Glomerular endothelial cell (primary cell): Measurements from ENCODE around the gene RND3. TPM values are rescaled to one million over a fixed set of nuclear protein-coding genes. Genes with fewer than 3 reads are reported as not detected.

Experiments used
- DNase-seq: peaks from one replicate; pipeline ENCODE4 v3.0.0-alpha.2; 2011; ENCODE audit warnings: low read depth, low spot score; ENCODE audit errors: extremely low read depth
- total RNA-seq: library from RNA; depleted of rRNA; stranded (reverse); fragments of >200 nt; gene quantifications from 2 replicates; pipeline ENCODE4 v1.2.3, GENCODE V29; 2015

Gene RND3
- total RNA-seq, 1 donor from 2014 or later = 101 TPM

DNA sequence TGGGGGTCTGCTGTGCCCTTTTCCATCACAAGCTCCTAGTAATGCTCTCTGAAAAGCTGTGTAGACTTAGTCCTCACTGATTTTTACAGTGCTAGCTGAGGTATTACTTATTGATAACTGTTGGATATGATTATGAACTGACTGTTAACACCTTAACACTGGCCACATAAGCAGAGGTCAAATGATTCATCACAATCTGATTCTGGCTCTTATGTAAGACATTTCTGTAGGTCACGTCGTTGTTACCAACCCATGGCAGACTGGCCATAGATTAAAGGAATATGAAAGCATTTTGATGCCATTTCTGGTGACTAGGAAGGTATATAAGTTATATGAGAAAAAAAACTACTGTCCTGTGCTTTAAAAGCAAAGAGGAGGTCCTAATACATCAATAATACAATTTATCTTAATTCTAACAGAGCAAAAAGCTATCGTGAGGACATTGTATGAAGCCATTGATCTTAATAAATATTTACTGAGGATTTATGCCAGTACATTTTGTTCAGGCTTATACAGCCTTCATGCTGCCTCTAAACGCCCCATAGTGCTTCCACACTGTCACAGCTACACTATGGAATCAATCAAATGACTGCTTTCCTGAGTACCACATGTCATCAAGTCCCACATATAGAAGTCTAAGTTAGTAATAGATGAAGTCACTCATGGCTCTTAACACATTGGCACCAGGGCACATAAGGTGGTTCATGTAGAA lies 6.9 kb upstream of the RND3 start:
- no peak for DNase-seq

DNA sequence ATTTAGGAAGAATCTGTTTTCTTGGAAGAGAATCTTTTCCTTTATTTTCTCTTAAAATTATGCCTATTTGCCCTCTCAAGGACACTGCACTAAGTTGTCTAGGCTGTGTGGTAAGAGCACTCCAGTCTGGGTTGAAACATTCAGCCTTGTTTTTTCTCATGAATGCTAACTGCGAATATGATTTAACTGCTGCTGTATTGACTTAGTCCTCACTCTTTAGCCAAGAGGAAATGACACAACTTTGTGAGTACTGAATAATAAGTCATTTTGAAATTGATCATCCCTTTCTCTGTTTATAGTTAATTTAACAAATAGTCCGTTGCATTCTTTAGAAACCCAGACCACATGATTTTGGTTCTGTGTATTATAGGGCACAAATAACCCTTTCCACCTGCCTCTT lies 4.5 kb upstream of the RND3 start:
- no peak for DNase-seq

DNA sequence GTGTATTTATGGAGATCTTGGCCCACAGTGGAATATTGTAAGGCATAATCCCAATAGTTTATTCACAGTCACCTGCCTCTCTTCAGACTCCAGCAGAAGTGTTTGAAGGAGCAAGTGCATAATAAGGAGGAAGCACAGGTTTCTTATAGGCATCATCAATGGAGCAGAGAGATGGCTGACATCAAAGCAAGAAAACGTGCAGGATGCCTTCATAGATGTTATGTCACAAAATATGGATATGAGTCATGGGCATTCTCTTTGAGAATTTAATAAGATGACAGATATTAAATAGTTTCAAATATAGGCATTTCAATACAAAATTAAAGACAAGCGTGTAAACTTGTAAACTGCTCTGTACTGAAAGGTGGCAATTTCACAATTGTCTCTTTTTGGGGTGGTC lies 4.0 kb upstream of the RND3 start:
- DNase-seq = no peak

DNA sequence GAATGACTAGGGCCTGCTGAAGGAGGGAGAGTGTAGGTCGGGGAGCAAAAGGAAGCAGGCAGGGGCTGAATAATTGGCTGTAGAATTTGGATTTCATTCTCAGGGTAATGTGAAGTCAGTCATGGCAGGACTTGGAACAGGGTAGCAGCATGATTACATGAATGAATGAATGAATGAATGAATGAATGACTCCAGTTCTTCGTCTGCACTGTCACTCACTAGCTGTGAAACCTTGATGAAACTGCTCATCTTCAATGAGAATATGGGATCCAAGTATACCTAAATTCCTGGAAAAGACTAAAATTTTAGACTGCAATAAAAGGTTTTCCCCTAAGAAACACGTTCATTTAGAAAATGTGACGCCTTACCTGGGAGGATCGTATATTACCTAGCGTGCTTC lies 3.0 kb upstream of the RND3 start:
- no peak for DNase-seq

DNA sequence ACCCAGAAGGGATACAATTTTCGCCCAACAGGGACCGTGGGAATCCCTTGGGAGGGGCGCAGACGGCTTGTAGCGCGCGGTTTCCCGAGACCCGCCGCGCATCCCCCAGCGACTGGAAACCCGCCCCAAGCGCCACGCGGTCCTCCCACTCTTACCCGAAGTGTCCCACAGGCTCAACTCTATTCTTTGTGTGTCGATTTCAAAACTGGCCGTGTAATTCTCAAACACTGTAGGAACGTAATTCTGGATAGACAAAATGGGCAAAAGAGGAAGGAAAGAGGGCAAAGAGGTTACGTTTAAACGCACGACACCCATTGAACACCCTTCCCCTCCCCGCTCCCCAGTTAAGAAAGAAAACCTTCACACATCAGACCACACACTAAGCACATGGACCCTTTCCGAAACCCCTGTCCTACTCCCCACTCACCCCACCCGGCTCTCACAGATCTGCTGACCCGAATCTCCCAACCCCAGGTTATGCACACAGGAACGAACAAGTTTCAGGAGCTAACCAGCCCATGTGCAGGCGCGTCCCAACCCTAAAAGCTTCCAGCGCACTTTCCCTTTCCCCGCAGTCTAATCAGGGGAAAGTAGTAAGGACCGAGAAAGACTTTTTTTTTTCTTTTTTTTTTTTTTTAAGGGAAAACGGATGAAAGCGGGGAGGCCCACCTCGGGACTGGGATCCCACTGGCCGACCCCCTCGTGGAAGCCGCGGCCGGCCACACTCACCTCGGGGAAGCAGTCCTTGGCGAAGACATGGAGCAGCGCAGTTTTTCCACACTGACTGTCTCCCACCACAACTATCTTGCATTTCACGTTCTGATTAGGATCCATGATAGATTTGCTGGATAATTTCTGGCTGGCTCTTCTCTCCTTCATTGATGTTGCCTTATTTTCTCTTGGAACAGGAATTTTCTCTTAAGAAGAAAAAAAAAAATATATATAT lies 655 bp downstream of the RND3 start:
- no peak for DNase-seq

DNA sequence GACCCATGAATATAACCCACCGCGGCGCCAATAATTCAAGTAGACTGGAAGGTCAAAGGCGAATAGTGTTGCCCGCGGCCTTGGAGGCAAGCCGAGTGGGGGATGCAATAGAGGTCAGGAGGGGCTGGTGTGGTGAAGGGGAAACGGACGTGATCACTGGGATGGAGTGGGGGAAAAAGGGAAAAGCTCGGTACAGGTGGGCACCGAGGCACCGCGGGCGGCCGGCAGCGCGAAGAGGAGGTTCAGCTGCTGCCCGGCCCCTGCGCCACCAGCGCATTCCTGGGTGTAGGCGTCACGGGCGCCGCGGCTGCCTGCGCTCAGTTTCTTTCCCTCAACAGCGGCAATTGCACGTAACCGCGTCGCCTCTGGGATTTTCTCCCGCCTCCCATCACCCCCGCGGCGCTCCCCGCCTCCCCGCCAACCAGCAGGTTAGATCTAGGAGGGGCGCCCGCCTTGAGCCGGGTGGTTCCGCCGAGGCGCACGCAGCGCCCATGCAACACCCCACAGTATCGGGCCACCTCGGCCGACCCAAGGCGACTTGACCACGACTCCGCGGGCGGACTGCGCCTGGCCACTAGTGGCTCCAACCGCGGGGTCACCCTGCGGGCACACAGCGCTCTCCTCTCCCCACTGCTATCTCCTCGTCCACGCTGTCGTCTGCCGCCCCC lies 1.5 kb downstream of the RND3 start:
- DNase-seq = no peak

DNA sequence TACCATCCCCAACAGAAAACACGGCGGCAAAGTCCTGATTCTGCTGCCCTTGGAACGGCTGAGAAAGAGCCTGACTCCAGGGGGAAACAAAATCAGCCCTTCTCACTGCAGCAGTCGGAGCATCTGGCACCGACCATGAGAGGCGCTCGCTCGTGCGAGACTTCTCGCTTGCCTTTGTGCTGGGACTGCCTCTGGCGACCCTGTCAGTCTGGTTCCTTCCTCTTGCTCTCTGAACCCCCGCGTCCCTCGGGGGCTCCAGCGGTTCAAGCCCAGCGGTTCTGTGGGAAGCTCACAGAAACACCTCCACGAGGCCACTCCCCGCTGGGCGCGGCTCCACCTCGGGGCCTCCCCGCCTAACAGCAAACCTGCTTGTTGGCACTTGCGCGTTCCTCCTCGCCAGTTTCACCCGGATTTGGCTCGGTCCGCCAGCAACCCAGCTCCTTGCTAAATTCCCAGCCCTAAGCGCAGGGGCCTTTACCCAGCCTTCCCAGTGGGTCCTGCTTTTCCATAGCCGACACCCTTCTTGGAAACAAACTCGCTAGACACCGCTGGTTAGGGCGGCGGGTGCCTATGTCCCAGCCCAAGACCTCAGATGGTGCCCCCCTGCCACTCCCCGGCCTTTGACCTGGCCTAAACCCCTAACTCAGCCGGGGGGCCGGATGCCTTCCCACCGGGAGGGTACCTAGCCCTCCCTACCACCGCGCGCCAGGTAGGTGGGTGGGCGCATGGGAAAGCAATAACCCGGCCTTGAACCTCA lies 2.2 kb downstream of the RND3 start:
- DNase-seq = no peak

DNA sequence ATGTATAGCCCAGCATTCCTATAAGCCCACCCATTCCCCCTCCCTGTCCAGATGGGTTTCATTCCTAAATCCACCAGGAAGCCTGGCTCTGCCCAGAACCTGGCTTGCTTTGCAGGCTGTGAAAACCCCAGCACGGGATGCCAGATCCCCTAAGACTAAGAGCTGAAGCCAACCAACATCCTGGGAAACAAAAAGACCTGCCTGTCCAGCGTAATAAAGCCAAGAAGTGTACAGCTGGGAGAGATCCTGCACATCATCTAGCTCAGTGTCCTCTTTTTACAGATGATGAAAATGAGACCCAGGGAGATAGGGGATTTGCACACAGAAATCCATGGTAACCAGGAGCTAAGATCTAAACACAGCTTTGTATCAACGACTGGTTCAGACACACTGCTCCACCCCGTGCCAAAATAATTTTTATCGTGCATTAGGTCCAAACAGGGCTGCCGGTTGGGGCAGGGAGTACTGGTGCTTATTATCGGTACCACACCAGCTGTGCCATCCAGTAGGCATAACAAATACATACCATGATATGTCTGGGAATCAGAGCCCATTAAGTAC lies 2.9 kb downstream of the RND3 start:
- no peak for DNase-seq

DNA sequence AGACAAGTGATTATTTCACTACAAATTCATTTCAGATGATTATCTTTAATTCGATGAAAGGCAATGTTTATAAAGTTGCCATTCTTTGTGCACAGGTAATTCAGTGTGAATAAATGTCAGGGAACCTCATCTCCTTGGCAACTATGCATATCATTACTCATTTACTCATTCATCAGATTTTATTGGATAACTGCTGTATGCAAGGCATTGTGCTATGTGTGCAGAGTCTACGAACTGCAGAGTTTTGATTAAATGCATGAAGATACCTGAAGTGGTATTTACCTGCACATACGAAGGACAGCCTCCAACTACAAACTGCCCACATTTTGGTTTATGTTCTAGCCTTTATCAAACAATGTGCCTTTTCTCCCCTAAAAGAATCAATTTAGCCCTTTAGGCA lies 3.5 kb downstream of the RND3 start:
- DNase-seq = no peak

DNA sequence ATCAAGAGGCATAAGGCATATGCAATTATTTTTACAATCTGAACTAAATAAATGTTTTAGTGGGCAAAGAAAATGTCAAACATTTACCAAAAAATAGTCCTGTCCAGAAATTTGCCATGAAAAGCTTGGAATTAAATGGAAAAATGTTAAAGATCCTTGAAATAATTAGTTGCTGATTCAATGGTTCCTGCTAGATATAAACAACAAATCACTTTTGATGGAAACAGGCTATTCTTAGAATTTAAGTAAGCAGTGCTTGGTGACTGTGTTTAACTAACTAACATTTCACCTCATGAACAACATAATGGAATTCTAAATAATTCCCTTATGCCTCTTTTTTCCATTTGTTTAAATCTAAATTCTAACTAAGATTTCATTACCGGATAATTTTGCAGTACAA lies 3.9 kb downstream of the RND3 start:
- no peak for DNase-seq

DNA sequence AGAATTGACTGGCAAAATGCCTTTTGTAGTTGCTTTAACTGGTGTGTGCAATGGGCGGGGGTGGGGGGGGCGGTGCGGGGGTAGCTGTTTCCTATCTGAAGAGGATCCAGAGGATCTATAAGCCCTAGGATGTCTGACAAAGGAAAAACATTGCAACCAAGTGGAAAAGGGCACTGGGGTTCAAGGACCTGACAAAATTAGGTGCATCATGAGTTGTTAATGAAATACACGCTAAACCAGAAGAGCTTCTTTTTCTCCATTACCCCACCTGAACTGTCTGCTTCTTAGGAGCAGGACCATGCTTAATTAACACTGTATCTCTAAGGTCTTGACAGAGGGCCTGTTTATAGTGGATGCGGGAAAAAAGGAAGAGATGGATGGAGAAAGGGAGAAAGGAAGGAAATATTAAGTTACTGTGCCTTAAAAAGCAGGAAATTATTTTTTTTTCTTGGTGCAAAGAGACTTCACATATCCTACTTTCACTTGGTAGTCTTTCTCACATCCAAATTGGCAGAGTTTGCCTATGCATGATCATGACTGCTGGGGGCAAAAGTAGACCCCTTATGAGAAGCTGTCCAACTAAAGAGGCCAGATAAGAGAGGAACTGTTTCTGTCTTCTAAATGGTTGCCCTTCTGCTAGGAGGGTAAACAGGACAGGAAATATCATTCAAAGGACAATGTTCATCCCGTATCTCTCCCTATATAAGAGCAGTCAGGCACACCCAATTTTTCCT lies 4.6 kb downstream of the RND3 start:
- no peak for DNase-seq

DNA sequence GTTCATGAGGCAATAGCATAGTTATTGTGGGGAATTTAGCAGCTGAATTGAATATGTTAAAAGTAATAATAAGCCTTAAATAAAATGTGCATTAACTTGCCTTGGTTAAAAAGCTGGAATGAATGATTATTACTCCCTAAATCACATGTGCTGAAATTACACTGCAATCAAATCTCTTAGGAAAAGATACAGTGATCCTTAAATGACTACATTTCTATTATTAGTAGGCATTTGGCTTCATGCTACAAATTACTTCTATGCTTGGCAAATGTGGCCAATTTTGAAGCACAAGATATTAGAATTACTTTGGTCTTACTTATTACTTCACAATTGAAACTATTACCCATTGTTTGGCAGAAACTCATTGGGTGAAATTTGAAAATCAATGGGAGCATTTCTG lies 5.4 kb downstream of the RND3 start:
- DNase-seq = no peak

DNA sequence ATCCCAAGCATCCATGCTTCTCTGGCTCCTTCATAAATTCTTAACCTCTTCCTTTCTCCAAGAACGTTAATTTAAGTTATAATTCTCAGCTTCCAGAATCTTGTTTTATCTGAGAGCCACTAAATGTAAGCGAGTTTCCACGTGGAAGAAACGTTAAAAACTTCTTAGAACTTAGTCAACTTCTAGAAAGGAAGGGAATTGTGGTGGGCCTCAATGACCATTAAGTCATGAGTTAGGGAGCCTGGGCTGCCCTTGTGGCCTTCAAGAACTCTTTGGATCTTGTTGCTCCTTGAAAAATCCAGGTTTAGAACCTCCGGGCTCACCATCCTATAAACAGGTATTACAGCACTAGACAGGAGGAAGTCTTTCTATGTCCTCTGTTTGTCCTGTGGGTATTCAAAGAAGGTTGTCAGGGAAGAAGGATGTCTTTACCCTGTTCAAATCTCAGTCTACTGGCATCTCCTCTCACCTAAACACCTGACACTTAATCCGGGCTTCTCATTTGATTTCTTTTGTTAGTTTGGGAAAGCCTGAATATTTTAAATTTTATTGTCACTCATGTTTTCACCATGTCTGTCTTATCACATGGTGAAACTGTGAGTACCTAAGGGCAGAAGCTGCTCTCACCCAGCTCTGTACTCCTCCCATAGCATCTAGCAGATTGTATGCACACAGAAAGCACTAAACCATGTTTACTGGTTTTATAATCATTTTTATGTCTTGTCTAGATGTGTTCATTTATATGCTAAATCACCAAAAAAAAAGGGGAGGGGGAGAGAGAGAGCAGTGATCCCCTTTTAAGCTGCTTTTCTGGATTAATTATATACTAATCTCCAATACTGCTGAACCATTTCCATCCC lies 6.3 kb downstream of the RND3 start:
- no peak for DNase-seq

DNA sequence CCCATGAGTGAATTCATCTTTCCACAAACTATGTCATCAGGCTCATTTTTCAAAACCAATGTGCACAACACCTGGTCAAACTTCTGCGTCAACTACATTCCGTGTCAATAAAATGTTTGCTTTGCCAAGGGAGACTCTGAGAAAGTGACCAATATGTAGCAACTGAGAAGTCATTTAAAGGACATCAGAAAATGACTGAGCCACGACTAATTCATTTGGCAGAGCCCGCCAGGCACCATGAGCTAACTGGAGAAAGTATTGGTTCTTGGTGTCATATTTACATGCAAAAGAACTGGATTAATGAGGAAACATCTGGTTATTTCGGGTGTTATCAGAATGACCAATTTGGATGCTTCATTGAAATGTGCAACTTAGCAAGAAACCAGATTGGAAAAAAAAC lies 7.2 kb downstream of the RND3 start:
- DNase-seq = no peak

DNA sequence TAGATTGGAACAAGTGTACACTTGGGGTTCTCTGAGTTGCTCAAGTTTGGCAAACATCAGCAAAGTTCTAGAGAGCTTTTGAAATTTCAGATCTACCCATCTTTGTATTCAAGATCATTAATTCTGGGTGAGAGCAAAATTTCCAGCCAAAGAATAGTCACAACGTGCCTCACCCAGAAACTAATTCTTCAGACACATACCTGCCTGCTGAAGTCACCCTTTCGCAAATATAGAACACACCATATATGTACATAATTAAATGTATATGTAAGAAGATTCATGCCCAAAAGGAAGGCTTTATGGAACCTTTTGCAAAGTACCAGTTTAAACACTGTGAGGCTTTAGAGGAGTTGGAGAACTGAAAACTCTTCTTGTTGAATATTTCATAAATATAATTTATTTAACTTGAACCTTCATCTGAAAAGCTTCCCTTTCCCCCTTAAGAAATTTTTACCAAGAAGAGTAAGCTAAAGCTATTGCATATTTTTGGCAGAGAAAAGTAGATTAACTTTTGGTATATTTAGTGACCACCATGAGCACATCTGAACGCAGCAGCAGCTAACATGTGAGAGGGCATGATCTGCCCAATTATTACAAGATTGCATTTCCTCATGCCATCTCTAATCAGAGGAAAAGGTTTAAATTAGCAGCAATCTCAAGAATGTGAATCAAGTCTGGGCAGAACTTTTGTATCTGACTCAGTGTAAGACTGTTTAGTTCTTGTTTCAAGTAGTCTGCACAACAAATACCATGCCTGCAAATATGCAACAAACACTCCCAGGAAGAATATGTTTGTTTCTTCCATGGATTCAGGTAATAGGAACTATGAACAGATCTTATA lies 8.2 kb downstream of the RND3 start:
- DNase-seq = no peak

DNA sequence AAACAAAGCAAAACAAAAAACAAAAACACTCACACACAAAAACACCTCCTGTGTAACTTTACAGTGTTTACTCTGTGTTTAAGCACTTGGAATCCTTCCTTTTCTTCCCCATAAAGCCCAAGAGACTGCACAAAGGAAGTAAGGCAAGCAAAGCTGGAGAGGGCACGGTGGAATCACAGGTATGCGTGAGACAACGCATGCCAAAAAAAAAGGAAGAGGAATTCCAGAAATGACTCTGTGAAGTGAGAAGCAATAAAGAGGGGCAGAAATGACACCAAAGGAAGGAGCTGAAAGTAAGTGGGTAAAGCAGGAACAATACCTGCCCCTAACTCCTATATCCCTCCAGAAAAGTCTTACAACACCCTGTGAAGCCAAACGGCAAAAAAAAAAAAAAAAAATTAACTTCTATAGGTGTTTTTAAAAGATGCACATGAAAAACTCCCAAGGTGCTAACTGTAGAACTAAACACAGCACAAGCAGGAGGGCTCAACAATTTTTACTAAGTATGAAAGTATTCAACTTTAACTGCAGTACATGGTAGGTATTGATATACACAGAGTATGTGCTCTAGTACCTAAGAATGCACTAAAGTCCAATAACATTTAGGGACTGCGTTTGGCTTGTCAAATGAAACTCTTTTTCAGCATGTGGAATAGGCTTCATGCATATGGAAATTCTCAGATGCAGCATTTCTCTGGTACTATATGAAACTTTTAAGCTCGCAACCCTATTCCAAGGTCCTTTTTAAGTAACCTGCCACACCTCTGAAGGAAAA lies 9.1 kb downstream of the RND3 start:
- no peak for DNase-seq

DNA sequence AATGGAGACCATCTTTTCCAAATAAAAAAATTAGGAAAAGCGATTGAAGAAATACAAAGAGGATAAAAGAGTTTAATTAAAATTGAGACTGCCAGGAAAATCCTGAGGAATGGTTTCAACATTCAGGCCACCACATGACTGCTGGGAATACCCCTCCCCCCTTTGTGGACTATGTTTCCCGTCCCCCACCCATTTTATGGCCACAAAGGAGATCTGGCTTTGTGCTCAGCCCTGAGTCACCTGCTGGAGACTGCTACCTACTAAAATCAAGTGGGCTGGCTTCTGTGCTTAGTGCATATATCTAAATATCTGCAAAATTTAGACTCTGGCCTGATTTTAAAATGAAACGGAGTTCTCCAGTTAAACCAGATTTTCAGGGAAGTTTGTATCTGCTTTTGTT lies 10.1 kb downstream of the RND3 start:
- DNase-seq = no peak
